HL-60 (cell line): ENCODE results near the gene LZTR1.

Source experiments
- CTCF ChIP-seq: IDR thresholded peaks from one replicate; pipeline ENCODE4 v1.5.1; 2011; ENCODE audit warnings: low read length, control low read depth, inconsistent platforms; ENCODE audit not compliant: insufficient read depth
- POLR2AphosphoS5 ChIP-seq: IDR thresholded peaks from 2 replicates; pipeline ENCODE4 v1.6.1; 2012; ENCODE audit warnings: low read depth

GRCh38 chr22:20970939-20971657, 11.0 kb upstream of the LZTR1 start:
- TF ChIP-seq CTCF: no peak
- TF ChIP-seq POLR2AphosphoS5: no peak
